Thyroid gland (tissue), 4 donors: Measurements from ENCODE around the gene MAP2K5.

Experiments
- CTCF ChIP-seq, 6 experiments: fragments of 200-600 bp in 3 of 6; fragments of 450-650 bp in 3 of 6; sonication (generic) in 3 of 6; IDR thresholded peaks; one replicate each; pipeline ENCODE4 v1.5.1; 2016 to 2019; ENCODE audit warnings: antibody characterized with exemption in 6 of 6, mild to moderate bottlenecking in 2 of 6, inconsistent platforms in 1 of 6, moderate library complexity in 1 of 6
- POLR2A ChIP-seq, 2 donors: fragments of 450-650 bp; IDR thresholded peaks; one replicate each; pipeline ENCODE4 v1.6.1; 2017; ENCODE audit warnings: antibody characterized with exemption in 2 of 2, mild to moderate bottlenecking in 2 of 2, moderate library complexity in 1 of 2

GRCh38 chr15:67533873-67534272, 8.6 kb upstream of the MAP2K5 start:
- TF ChIP-seq CTCF (IDR thresholded peaks at IDR 0.05) (no peak), POLR2A (IDR thresholded peaks at IDR 0.05) (no peak)
